Esophagus (tissue), 2 donors: ENCODE data around the gene NCAM2. TPM values are rescaled to one million over a fixed set of nuclear protein-coding genes. Genes with fewer than 3 reads are reported as not detected.

Experiments used
- H3K27ac ChIP-seq, 2 donors: one replicate each; pipeline ENCODE4 v1.5.1; 2013; ENCODE audit warnings: low read depth in 2 of 2, mild to moderate bottlenecking in 2 of 2, inconsistent platforms in 1 of 2, low read length in 1 of 2, moderate library complexity in 1 of 2
- H3K27me3 ChIP-seq, 2 donors: one replicate each; pipeline ENCODE4 v1.6.1; 2013; ENCODE audit warnings: low read length in 2 of 2, control low read depth in 1 of 2, mild to moderate bottlenecking in 1 of 2; ENCODE audit not compliant: insufficient read depth in 2 of 2, control insufficient read depth in 1 of 2
- H3K36me3 ChIP-seq, 2 donors: one replicate each; pipeline ENCODE4 v1.6.1; 2013; ENCODE audit warnings: low read length in 1 of 2; ENCODE audit not compliant: control insufficient read depth in 2 of 2, insufficient read depth in 2 of 2
- H3K4me1 ChIP-seq, 2 donors: one replicate each; pipeline ENCODE4 v1.6.1; 2013; ENCODE audit warnings: low read length in 1 of 2; ENCODE audit not compliant: control insufficient read depth in 2 of 2, insufficient read depth in 2 of 2
- H3K4me3 ChIP-seq, 2 donors: one replicate each; pipeline ENCODE4 v1.5.1; 2013; ENCODE audit warnings: low read length in 2 of 2, mild to moderate bottlenecking in 2 of 2, low read depth in 1 of 2, moderate library complexity in 1 of 2
- H3K9me3 ChIP-seq, 2 donors: one replicate each; pipeline ENCODE4 v1.6.1; 2013; ENCODE audit warnings: mild to moderate bottlenecking in 2 of 2, low read depth in 1 of 2, low read length in 1 of 2, moderate library complexity in 1 of 2; ENCODE audit not compliant: control insufficient read depth in 2 of 2, insufficient read depth in 1 of 2
- WGBS, 2 donors: extraction: QIAGEN DNeasy Blood & Tissue Kit; methylation state at CpG; one replicate each; pipeline ENCODE4 v1.1.7; 2013; 5-methylcytosine and 5-hydroxymethylcytosine counted together
- polyA plus RNA-seq, 2 donors: library from polyadenylated mRNA; stranded (reverse); fragments of 200-250 nt; gene quantifications; one replicate each; pipeline ENCODE4 v1.2.3, GENCODE V29; 2013
- donor health status: healthy with polysubstance abuse.
- donor health status: Bipolar disorder and iron deficiency.

The NCAM2 gene
- polyA plus RNA-seq, 2 donors, result 0.04 to 0.08 TPM

DNA sequence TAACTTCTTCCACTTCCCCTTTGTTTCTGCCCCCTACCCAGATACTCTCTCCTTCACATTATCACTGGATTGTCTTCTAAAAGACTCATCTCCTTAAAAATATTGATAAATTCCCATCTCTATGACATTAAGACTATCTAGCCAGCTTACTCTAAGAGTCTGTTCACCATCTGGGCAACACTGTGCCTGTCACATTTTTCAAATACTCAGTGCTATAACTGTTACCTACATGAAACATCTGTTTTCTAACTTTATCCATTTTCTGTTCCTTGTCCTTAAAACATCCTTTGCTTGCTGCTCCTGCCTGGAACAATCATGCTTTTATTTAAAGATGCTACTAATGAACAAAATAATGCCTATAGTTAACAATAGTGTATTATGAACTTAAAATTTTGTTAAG lies 81.4 kb downstream of the NCAM2 start:
- H3K36me3 ChIP-seq, result no peaks in the 10 kb centered on the region
- H3K27me3 ChIP-seq, result no peaks in the 10 kb centered on the region
- H3K4me1 ChIP-seq, result no peaks in the 10 kb centered on the region
- H3K9me3 ChIP-seq, result peaks cover 0 to 4% of the 10 kb centered on the region in 2 donors
- H3K27ac ChIP-seq, result no peak overlapping the region
- H3K4me3 ChIP-seq, result no peak overlapping the region

DNA sequence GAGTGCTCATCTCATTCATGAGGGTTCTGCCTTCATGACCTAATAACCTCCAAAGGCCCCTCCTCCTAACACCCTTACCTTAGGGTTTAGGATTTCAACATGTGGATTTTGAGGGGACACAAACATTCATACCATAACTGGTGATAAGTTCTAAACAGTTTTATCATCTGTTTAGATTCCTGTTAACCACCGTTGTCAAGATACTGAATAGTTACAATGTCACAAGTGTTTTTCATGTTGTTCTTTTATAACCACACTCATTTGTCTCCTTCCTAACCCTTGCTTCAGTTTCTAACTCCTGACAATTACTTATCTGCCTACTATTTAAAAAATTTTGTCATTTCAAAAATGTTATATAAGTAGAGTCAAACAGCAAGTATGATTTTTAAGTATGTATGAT lies 86.0 kb downstream of the NCAM2 start:
- Histone ChIP-seq H3K27me3 (no peaks in the 10 kb centered on the region), H3K9me3 (peaks cover 0 to 2% of the 10 kb centered on the region in 2 donors), H3K4me3 (no peak overlapping the region), H3K36me3 (no peaks in the 10 kb centered on the region), H3K4me1 (no peaks in the 10 kb centered on the region), H3K27ac (no peak overlapping the region)
- 44 to 45% methylated on average over 1 of the region's 1 CpG for WGBS, 2 donors

DNA sequence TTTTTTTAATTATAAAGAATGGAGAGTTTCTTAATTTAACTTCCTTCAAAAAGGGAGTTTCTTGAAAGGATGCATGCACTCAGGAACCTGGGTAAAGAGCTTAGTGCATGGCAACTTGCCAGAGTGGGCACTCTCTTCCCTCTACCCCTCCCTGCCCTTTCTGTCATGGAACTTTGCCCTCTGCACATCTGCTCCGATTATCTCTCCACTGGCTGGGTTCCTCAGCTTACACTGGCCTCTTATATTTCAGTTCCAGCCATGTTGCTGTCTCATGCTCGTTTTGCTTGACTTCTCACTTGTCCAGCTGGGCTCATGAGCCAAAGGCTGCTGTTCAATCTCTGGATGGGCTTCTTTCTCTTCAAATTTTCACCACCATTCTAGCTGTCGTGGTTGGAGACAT lies 87.0 kb downstream of the NCAM2 start:
- Histone ChIP-seq H3K27me3 (no peaks in the 10 kb centered on the region), H3K36me3 (no peaks in the 10 kb centered on the region), H3K9me3 (peaks cover 0 to 2% of the 10 kb centered on the region in 2 donors), H3K4me1 (no peaks in the 10 kb centered on the region), H3K27ac (no peak overlapping the region), H3K4me3 (no peak overlapping the region)
- WGBS, 2 donors, result 50 to 60% methylated on average over 3 of the region's 3 CpGs

DNA sequence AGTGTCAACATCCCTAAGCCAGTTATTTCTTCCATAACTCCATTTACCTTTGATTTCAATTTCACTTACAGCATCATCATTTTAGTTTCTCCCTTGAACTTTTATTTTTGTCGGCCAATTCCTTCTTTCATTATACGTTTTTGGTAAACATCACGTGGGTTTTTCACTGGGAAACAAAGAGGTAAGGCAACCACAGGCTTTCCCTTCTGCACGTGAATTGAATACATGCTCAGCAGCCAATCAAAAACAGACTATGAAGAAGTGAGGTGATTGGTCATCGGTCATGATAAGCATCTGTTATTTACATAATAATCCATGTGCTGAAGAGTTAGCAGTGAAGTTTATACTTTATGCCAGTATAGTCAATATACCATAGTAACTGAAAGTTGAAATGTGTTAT lies 98.7 kb downstream of the NCAM2 start:
- no peak overlapping the region for H3K4me3 ChIP-seq
- H3K9me3 ChIP-seq, result no peaks in the 10 kb centered on the region
- no peaks in the 10 kb centered on the region for H3K27me3 ChIP-seq
- WGBS, 2 donors, result 61 to 62% methylated on average over 5 of the region's 5 CpGs
- no peaks in the 10 kb centered on the region for H3K36me3 ChIP-seq
- H3K27ac ChIP-seq, result no peak overlapping the region
- no peaks in the 10 kb centered on the region for H3K4me1 ChIP-seq

DNA sequence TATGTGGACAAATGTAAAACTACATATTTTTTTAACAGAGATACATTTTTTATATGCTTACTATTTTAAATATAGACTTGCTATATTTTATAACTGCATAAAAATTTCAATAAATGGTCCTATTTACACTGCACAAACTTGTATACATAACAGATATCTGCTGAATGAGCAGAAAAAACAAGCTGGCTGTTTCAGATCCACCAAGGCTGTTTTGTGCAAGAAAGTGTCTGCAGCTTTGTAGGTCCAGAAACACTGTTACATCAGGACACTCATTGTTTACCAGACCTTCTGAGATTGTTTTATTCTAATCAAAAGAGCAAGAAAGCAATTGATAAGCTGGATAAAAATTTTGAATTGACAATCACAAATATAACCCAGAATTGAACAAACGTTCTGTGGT lies 99.3 kb downstream of the NCAM2 start:
- Histone ChIP-seq H3K36me3 (no peaks in the 10 kb centered on the region), H3K27ac (no peak overlapping the region), H3K4me3 (no peak overlapping the region), H3K9me3 (no peaks in the 10 kb centered on the region), H3K27me3 (no peaks in the 10 kb centered on the region), H3K4me1 (no peaks in the 10 kb centered on the region)
- WGBS, 2 donors, result 49 to 58% methylated on average over 1 of the region's 1 CpG

DNA sequence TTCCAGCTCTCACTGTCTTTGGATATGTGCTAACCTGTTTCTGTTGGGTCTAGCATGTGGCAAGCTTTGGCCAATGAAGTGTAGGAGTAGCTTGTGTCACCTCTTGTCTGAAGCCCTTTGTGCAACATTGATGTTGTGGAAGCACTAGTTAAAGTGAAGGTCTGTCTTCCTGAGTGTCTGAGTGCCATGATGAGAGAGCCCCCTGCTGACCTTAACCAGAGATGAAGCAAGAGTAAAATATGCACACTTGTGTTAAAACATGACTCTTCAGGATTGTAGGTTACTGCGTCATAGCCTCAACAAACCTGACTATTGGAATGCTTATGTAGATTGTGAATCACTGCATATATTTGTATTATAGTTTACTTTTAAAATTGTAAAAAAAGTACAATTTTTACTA lies 103.7 kb downstream of the NCAM2 start:
- Histone ChIP-seq H3K4me1 (no peaks in the 10 kb centered on the region), H3K4me3 (no peak overlapping the region), H3K27ac (no peak overlapping the region), H3K9me3 (no peaks in the 10 kb centered on the region), H3K36me3 (no peaks in the 10 kb centered on the region), H3K27me3 (no peaks in the 10 kb centered on the region)
- 63 to 78% methylated on average over 1 of the region's 1 CpG for WGBS, 2 donors

DNA sequence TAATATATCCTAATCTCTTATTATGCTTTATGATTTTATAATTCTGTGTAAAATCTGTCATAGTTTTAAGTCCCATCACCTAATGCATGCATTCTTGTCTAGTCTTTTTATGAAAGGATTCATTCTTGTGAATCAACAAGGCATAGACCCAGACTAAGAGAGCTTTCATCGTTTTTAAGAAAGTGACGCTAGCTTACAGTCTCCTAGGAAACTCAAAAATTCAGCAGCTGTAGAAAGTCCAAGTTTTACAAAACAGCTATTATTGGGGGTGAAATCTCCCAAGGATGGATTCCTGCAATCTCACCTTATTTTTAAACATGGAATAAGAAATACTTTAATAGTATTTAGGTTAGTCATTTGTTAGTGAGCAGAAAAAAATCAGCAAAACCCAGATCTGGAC lies 104.7 kb downstream of the NCAM2 start:
- Histone ChIP-seq H3K4me1 (no peaks in the 10 kb centered on the region), H3K27ac (no peak overlapping the region), H3K27me3 (no peaks in the 10 kb centered on the region), H3K9me3 (no peaks in the 10 kb centered on the region), H3K4me3 (no peak overlapping the region), H3K36me3 (no peaks in the 10 kb centered on the region)
- WGBS, 2 donors, result 55 to 63% methylated on average over 2 of the region's 2 CpGs

DNA sequence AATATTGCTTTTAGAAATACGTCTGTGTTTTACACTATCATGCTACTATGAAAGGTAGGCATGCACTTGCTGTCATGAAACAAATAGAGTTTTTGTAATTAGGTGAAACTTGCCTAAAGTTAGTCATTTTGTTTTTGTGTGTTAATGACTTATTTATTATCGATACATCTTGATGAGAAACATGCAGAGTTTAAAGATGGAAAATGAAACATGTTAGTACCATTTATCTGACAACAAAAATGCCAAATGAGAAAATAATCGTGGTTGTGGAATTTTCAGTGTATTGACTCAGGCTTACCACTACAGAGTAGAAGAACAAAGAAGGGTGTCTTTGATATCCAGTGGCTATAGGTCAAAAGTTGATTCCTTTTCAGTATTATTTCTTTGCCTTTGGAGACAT lies 105.5 kb downstream of the NCAM2 start:
- no peak overlapping the region for H3K27ac ChIP-seq
- H3K4me1 ChIP-seq, result no peaks in the 10 kb centered on the region
- no peaks in the 10 kb centered on the region for H3K36me3 ChIP-seq
- 54% methylated on average over 3 of the region's 3 CpGs for WGBS, 2 donors
- no peak overlapping the region for H3K4me3 ChIP-seq
- H3K9me3 ChIP-seq, result no peaks in the 10 kb centered on the region
- no peaks in the 10 kb centered on the region for H3K27me3 ChIP-seq

DNA sequence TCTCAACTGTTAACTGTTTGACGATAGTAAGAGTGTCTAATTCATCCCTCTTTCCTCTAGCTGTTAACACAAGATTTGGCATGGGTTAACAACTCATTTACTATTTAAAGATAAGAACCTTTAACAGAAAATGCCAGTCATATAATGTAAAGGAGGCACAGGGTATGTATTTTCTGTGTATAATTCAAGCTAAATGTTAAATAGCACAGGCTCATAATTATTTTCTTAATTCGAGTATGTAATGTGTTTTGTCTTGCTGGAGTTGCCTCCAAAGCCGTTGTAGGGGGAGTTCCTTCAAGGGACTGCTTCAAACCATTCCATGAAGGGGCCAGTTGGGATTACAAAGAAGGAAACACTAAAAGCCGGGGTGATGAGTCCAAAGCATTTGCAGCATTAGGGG lies 111.5 kb downstream of the NCAM2 start:
- H3K4me3 ChIP-seq, result no peak overlapping the region
- H3K4me1 ChIP-seq, result no peaks in the 10 kb centered on the region
- H3K27ac ChIP-seq, result no peak overlapping the region
- H3K27me3 ChIP-seq, result no peaks in the 10 kb centered on the region
- WGBS, 2 donors, result 61 to 65% methylated on average over 4 of the region's 4 CpGs
- no peaks in the 10 kb centered on the region for H3K9me3 ChIP-seq
- no peaks in the 10 kb centered on the region for H3K36me3 ChIP-seq

DNA sequence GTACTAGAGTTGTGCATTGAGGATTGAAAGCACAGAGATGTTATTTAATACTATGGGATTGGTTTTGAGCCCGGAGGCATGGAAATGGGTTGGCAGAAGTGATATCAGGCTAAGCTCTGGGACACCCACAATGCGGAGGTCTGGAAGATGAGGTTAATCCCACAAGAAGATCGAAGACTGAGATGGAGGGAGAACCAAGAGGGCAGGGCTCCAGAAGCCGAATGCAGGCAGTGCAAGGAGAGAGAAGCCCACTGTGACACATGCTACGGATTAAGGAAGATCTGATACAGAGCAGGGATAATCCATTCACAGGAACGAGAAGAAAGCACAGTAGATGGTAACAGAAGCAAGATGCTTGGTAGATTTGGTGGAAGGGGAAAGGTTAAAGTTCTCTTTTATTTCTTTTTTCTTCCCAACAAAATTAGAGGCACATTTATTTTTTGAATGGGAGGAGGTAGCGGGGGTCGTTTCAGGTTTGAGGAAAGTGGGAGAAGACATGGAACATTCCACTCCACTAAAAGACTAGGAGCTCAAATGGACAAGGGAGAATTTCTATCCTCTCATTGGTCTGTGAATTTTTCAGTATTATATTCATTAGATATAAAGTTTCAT lies 113.2 kb downstream of the NCAM2 start:
- Histone ChIP-seq H3K27ac (no peak overlapping the region), H3K27me3 (no peaks in the 10 kb centered on the region), H3K4me3 (no peak overlapping the region), H3K36me3 (no peaks in the 10 kb centered on the region), H3K4me1 (no peaks in the 10 kb centered on the region), H3K9me3 (no peaks in the 10 kb centered on the region)
- WGBS, 2 donors, result 76 to 79% methylated on average over 8 of the region's 8 CpGs
